Immature natural killer cell (primary cell): ENCODE results near the gene BEX3. TPM values are rescaled to one million over a fixed set of nuclear protein-coding genes. Genes with fewer than 3 reads are reported as not detected.

Experiments
- DNase-seq, 3 donors: peaks; one replicate each; pipeline ENCODE4 v3.0.0; 2022; ENCODE audit warnings: mixed read lengths in 1 of 3
- H3K27ac Mint-ChIP-seq, 6 donors: one replicate each; pipeline ENCODE4 v1.8.0; 2020; ENCODE audit warnings: mixed read lengths in 6 of 6, mild to moderate bottlenecking in 5 of 6, inconsistent platforms in 4 of 6, moderate library complexity in 3 of 6
- H3K27me3 Mint-ChIP-seq, 3 donors: one replicate each; pipeline ENCODE4 v1.8.0; 2020 to 2021; ENCODE audit warnings: low read depth in 3 of 3, mild to moderate bottlenecking in 3 of 3, mixed read lengths in 3 of 3, moderate library complexity in 3 of 3, inconsistent platforms in 1 of 3
- H3K36me3 Mint-ChIP-seq, 3 donors: one replicate each; pipeline ENCODE4 v1.8.0; 2020; ENCODE audit warnings: mixed read lengths in 3 of 3, inconsistent platforms in 2 of 3, mild to moderate bottlenecking in 2 of 3
- H3K4me1 Mint-ChIP-seq, 2 donors: one replicate each; pipeline ENCODE4 v1.8.0; 2020; ENCODE audit warnings: inconsistent platforms in 2 of 2, mild to moderate bottlenecking in 2 of 2, mixed read lengths in 2 of 2, moderate library complexity in 1 of 2
- H3K4me3 Mint-ChIP-seq, 5 donors: one replicate each; pipeline ENCODE4 v1.8.0; 2020; ENCODE audit warnings: mild to moderate bottlenecking in 5 of 5, mixed read lengths in 5 of 5, inconsistent platforms in 3 of 5, moderate library complexity in 3 of 5
- H3K9me3 Mint-ChIP-seq, 6 donors: one replicate each; pipeline ENCODE4 v1.8.0; 2020; ENCODE audit warnings: mild to moderate bottlenecking in 6 of 6, mixed read lengths in 6 of 6, inconsistent platforms in 4 of 6, moderate library complexity in 3 of 6
- polyA plus RNA-seq, 3 donors: library from polyadenylated mRNA; unstranded; fragments of 300-500 nt; fragmentation: Illumina TruSeq; gene quantifications; one replicate each; pipeline ENCODE4 v1.2.3, GENCODE V29; 2021

BEX3 gene
- polyA plus RNA-seq, 3 donors from 2014 or later = 8.1 to 9.8 (median 9.7) TPM

DNA sequence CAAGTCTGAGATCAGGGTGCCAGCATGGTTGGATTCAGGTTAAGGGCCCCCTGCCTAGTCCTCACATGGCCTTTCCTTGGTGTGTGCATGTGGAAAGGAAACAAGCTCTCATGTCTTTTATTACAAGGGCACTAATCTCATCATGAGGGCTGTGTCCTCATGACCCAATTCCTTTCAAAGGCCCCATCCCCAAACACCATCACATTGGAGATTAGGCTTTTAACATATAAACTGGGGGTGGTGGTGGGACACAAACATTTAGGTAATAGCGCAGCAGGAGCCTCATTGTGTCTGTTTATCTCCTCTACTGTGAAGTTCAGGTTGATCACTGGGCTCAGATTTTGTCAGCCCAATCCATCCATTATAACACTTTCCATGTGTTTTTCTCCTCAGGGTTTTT lies 41.0 kb downstream of the BEX3 start:
- no peak overlapping the region for H3K27ac Mint-ChIP-seq
- no peaks in the 10 kb centered on the region for H3K4me1 Mint-ChIP-seq
- H3K27me3 Mint-ChIP-seq = peaks cover 0 to 7% (median 2%) of the 10 kb centered on the region in 3 donors
- no peak overlapping the region for H3K4me3 Mint-ChIP-seq
- H3K36me3 Mint-ChIP-seq = no peaks in the 10 kb centered on the region
- H3K9me3 Mint-ChIP-seq = no peaks in the 10 kb centered on the region
- no peak for DNase-seq

DNA sequence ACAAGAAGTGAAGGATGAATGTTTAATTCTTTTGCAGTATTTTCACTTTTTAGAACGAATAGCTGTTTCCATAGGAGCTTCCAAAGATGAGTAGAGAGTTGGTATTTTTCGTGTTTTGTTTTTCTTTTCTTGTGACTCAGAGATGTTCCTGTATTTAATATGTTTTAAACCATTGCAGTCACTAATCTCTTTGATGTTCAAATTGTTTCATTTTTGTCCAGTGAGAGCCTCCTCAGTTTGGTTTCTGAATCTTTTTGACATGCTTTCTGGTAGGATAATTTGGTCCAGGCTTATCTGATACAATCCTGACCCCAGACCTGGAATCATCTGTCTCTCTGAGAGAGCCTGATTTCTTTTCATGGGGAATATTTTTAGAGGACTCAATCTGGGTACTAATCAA lies 41.6 kb downstream of the BEX3 start:
- no peak overlapping the region for H3K27ac Mint-ChIP-seq
- peaks cover 0 to 7% (median 2%) of the 10 kb centered on the region in 3 donors for H3K27me3 Mint-ChIP-seq
- DNase-seq = no peak
- H3K9me3 Mint-ChIP-seq = no peaks in the 10 kb centered on the region
- no peaks in the 10 kb centered on the region for H3K4me1 Mint-ChIP-seq
- H3K36me3 Mint-ChIP-seq = no peaks in the 10 kb centered on the region
- no peak overlapping the region for H3K4me3 Mint-ChIP-seq

DNA sequence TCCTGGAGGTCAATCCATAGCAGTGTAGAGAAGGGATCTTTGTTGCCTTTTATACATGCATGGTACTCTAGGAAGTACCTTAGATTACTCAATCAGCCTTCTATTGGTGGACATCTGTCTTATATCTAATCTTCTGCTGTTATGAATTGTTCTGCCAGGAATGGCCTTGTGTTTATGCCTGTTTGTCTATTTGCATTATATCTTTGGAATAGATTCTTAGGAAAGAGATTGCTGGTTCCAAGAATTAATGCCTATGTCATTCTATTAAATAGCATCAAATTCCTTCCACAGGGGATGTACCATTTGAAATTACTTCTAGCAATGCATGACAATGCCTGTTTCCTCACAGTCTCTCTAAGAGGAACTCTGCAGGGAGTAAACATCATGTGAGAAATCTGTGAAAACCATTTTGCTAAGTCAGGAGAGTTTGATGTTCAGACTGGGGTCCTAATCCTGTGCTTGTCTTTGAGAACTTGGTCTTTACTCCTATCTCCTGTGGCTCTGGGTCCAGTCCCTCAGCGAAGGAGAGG lies 42.5 kb downstream of the BEX3 start:
- Mint-ChIP-seq H3K4me3 (no peak overlapping the region), H3K36me3 (no peaks in the 10 kb centered on the region), H3K27ac (no peak overlapping the region), H3K27me3 (peaks cover 0 to 7% (median 2%) of the 10 kb centered on the region in 3 donors), H3K9me3 (no peaks in the 10 kb centered on the region), H3K4me1 (no peaks in the 10 kb centered on the region)
- DNase-seq = no peak

DNA sequence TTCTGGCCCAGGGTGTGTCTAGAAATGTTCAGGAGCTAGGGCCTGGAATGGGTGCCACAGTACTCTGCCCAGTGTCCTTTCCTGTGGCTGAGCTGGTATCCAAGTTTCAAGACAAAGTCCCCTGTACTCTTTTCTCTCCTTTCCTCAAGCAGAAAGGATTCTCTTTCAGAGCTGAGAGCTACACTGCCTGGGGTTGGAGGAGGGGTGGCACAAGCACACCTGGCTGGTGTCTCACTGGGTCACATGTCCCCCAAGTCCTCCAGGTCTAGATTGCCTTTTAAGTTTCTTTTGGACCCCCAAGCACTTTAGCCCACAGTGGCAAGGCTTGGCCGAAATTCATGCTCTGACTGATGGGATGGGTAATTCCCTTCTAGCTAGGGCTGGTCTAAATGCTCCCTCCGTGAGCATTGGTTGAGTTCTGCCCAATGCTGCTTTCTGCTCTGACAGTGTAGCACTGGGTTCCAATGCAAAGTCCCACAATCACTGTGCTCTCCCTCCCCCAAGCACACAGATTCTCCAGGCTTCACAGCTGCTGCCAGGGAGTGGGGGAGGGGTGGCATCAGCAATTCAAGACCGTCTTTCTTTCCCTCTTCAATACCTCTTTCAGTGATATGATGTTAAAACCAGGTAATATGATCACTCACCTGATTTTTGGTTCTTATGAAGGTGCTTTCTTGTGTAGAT lies 47.8 kb downstream of the BEX3 start:
- no peaks in the 10 kb centered on the region for H3K4me1 Mint-ChIP-seq
- H3K9me3 Mint-ChIP-seq = no peaks in the 10 kb centered on the region
- H3K27ac Mint-ChIP-seq = no peak overlapping the region
- H3K4me3 Mint-ChIP-seq = no peak overlapping the region
- no peaks in the 10 kb centered on the region for H3K36me3 Mint-ChIP-seq
- DNase-seq = no peak
- H3K27me3 Mint-ChIP-seq = peaks cover 0 to 4% (median 2%) of the 10 kb centered on the region in 3 donors

Other genes starting within 250 kb of the BEX3 start
- gene BEX4, start 161.4 kb upstream of the BEX3 start, polyA plus RNA-seq = 100 to 1,000 TPM in 1 of 3 donors, 10 to 100 TPM in 2; 74.6 to 123 (median 96.6) TPM
- gene TCEAL8, start 121.4 kb upstream of the BEX3 start, polyA plus RNA-seq = 100 to 1,000 TPM in 2 of 3 donors, 10 to 100 TPM in 1; 85.7 to 118 (median 105) TPM
- gene TCEAL5, start 99.8 kb upstream of the BEX3 start, polyA plus RNA-seq = not detected
- 10 to 100 TPM; 37.5 to 59.6 (median 38.2) TPM for gene BEX2, start 65.5 kb upstream of the BEX3 start, polyA plus RNA-seq
- not detected for gene TCEAL7, start 46.3 kb upstream of the BEX3 start, polyA plus RNA-seq
- gene TCEAL9, start 20.0 kb upstream of the BEX3 start, polyA plus RNA-seq = 1 to 10 TPM in 1 of 3 donors, under 1 TPM in 1, not detected in 1; 0.79 to 3.2 TPM
- not detected for gene RAB40A, start 143.0 kb downstream of the BEX3 start, polyA plus RNA-seq
- gene TCEAL4, start 209.0 kb downstream of the BEX3 start, polyA plus RNA-seq = 10 to 100 TPM in 1 of 3 donors, 1 to 10 TPM in 2; 1.6 to 10.8 (median 4.8) TPM
- gene TCEAL3, start 231.4 kb downstream of the BEX3 start, polyA plus RNA-seq = 10 to 100 TPM in 2 of 3 donors, 1 to 10 TPM in 1; 6.8 to 11.4 (median 10.6) TPM